Activated CD8-positive, alpha-beta memory T cell treated with anti-CD3 and anti-CD28 coated beads, Interleukin-2, amount 50 U/mL, for 1 hour (primary cell): ENCODE measurements around the gene CTNNA3.

Experiments used
- DNase-seq: peaks from one replicate; pipeline ENCODE4 v3.0.0-alpha.2; 2020; ENCODE audit errors: extremely low read depth

Gene CTNNA3

GRCh38 chr10:66755474-66755873 is 940.5 kb downstream of the CTNNA3 start:
- DNase-seq: no peak

GRCh38 chr10:66752714-66753113 is 943.3 kb downstream of the CTNNA3 start:
- DNase-seq: no peak

GRCh38 chr10:66748217-66748616 is 947.8 kb downstream of the CTNNA3 start:
- no peak for DNase-seq

GRCh38 chr10:66747451-66747850 is 948.5 kb downstream of the CTNNA3 start:
- no peak for DNase-seq

GRCh38 chr10:66746711-66747110 is 949.3 kb downstream of the CTNNA3 start:
- DNase-seq: no peak

- DNase-seq: no peak
Measured at GRCh38 chr10:66746246-66746645, 949.7 kb downstream of the CTNNA3 start.

- no peak for DNase-seq
Measured at GRCh38 chr10:66744915-66745314, 951.1 kb downstream of the CTNNA3 start.

GRCh38 chr10:66737241-66737640 is 958.8 kb downstream of the CTNNA3 start:
- DNase-seq: no peak

- no peak for DNase-seq
Measured at GRCh38 chr10:66723608-66724400, 972.2 kb downstream of the CTNNA3 start.

GRCh38 chr10:66719483-66719882 is 976.5 kb downstream of the CTNNA3 start:
- DNase-seq: no peak

- no peak for DNase-seq
Measured at GRCh38 chr10:66717231-66717981, 978.6 kb downstream of the CTNNA3 start.

- no peak for DNase-seq
Measured at GRCh38 chr10:66714741-66715140, 981.3 kb downstream of the CTNNA3 start.

- DNase-seq: no peak
Measured at GRCh38 chr10:66713387-66713786, 982.6 kb downstream of the CTNNA3 start.

- DNase-seq: no peak
Measured at GRCh38 chr10:66698069-66698468, 997.9 kb downstream of the CTNNA3 start.

GRCh38 chr10:66695046-66695445 is 1000.9 kb downstream of the CTNNA3 start:
- no peak for DNase-seq

- DNase-seq: no peak
Measured at GRCh38 chr10:66684581-66684980, 1011.4 kb downstream of the CTNNA3 start.

- no peak for DNase-seq
Measured at GRCh38 chr10:66680886-66681285, 1015.1 kb downstream of the CTNNA3 start.

- no peak for DNase-seq
Measured at GRCh38 chr10:66678521-66678920, 1017.5 kb downstream of the CTNNA3 start.

GRCh38 chr10:66673071-66673470 is 1022.9 kb downstream of the CTNNA3 start:
- no peak for DNase-seq

- no peak for DNase-seq
Measured at GRCh38 chr10:66671562-66671961, 1024.4 kb downstream of the CTNNA3 start.

GRCh38 chr10:66671064-66671463 is 1024.9 kb downstream of the CTNNA3 start:
- no peak for DNase-seq

GRCh38 chr10:66656499-66656898 is 1039.5 kb downstream of the CTNNA3 start:
- DNase-seq: no peak

- no peak for DNase-seq
Measured at GRCh38 chr10:66654861-66655260, 1041.1 kb downstream of the CTNNA3 start.
